ENCODE data around the gene MYO15A.
A peak's percentile ranks its signal among the peaks of the same experiment; 100 is the strongest.

Gene MYO15A

GRCh38 chr17:18183334-18184142, 75.0 kb downstream of the MYO15A start, which contains the start of gene ALKBH5 (continued):
- TF ChIP-seq REST (tag by site-specific recombination; IDR thresholded peaks at IDR 0.05) (no peak), SCRT1 (tag by site-specific recombination; IDR thresholded peaks at IDR 0.05; ENCODE audit: borderline replicate concordance) (no peak), ZBTB8A (tag by site-specific recombination; IDR thresholded peaks at IDR 0.05) (peak; percentile 83), ZFP69B (tag by site-specific recombination; IDR thresholded peaks at IDR 0.05) (no peak; the same call in 1 of the 2 replicates), ZNF16 (tag by site-specific recombination; IDR thresholded peaks at IDR 0.05; ENCODE audit: low read depth) (no peak), ZNF571 (tag by site-specific recombination; IDR thresholded peaks at IDR 0.05) (no peak), ZNF140 (tag by site-specific recombination; IDR thresholded peaks at IDR 0.05) (no peak), PRDM6 (tag by site-specific recombination; IDR thresholded peaks at IDR 0.05) (no peak), BCL6B (tag by site-specific recombination; IDR thresholded peaks at IDR 0.05) (no peak), ZNF184 (tag by site-specific recombination; IDR thresholded peaks at IDR 0.05) (no peak), ZNF548 (tag by site-specific recombination; IDR thresholded peaks at IDR 0.05) (no peak), ZNF600 (tag by site-specific recombination; IDR thresholded peaks at IDR 0.05) (0 out of 2 replicates have a peak, but pooled peaks have one; percentile 43), MYNN (tag by site-specific recombination; IDR thresholded peaks at IDR 0.05; ENCODE audit: borderline replicate concordance) (no peak), ZNF791 (tag by site-specific recombination; IDR thresholded peaks at IDR 0.05) (no peak), ZNF529 (tag by site-specific recombination; IDR thresholded peaks at IDR 0.05; ENCODE audit: insufficient replicate concordance) (no peak), ZNF146 (tag by site-specific recombination; IDR thresholded peaks at IDR 0.05) (no peak), PRDM4 (tag by site-specific recombination; IDR thresholded peaks at IDR 0.05) (0 out of 2 replicates have a peak, but pooled peaks have one; percentile 11), ZNF274 (IDR thresholded peaks at IDR 0.05; ENCODE audit: low read length) (no peak), ZNF274 (tag by site-specific recombination; IDR thresholded peaks at IDR 0.05; ENCODE audit: borderline replicate concordance) (no peak), ZFP41 (tag by site-specific recombination; IDR thresholded peaks at IDR 0.05; ENCODE audit: borderline replicate concordance) (no peak), ZNF112 (tag by site-specific recombination; IDR thresholded peaks at IDR 0.05) (no peak), ZBTB17 (tag by site-specific recombination; IDR thresholded peaks at IDR 0.05) (no peak; the same call in none of the 2 replicates), ZNF48 (tag by site-specific recombination; IDR thresholded peaks at IDR 0.05) (no peak), ZNF2 (tag by site-specific recombination; IDR thresholded peaks at IDR 0.05) (no peak; the same call in 1 of the 2 replicates), ZSCAN23 (tag by site-specific recombination; IDR thresholded peaks at IDR 0.05) (no peak), PRDM10 (tag by site-specific recombination; IDR thresholded peaks at IDR 0.05) (peak; percentile 98), ZNF792 (tag by site-specific recombination; IDR thresholded peaks at IDR 0.05) (no peak), ZNF37A (tag by site-specific recombination; IDR thresholded peaks at IDR 0.05) (no peak)

All from HEK293 (cell line).